HG03342 (cell line): ENCODE measurements around the gene ATP6V0C.
"Not testable (repeated sequence)": the region's sequence is repeated elsewhere in the genome, so short reads cannot be mapped to it uniquely, and the experiment has no call there.

Experiments
- ATAC-seq: cut with Tn5 transposase; IDR thresholded peaks from one replicate; pipeline ENCODE4 v1.9.1; 2021; ENCODE audit warnings: mild to moderate bottlenecking, moderate library complexity; ENCODE audit not compliant: unreplicated experiment

The ATP6V0C gene

DNA sequence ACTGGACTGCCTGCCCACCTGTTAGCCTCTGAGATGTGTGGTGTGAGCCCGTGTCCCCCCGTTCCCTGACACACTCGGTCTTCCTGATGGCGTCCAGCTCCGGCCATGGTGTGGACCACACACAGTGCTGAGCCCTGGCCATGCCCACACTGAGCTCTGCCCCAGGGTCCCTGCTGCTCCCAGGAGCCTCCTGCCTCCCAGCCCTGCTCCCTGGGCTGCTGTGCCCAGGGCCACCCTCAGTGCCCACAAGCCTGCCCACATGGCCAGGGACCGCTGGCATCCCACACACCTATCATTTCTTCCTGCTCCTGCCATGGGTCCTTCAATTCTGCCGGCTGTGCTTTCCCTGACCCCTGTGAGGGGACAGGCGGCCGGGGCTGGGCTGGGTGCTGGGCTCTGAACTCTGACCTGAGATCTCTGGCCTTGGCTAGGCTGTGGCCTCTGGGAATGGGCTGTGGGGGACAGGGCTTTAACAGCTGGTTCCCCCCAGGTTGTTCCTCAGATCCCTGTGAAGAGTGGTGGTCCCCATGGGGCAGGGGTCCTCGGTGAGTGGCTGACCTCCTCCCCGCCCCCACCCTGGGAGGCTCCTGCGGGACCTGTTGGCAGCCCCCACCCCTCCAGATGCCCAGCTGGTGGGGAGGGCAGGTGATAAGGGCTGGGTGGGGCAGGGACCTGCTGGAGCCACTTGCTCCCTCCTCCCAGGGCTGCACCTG, 13.5 kb downstream of the ATP6V0C start:
- no peak for ATAC-seq

DNA sequence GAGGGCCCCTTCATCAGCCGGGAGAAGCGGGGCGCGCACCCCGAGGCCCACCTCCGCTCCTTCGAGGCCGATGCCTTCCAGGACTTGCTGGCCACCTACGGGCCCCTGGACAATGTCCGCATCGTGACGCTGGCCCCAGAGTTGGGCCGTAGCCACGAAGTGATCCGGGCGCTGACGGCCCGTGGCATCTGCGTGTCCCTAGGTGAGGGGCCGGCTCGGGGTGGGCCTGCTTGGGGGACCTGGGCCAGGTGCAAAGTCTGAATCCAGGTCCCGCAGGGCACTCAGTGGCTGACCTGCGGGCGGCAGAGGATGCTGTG, 14.0 kb downstream of the ATP6V0C start:
- ATAC-seq, result no peak

GRCh38 chr16:2528161-2529060, 14.7 kb downstream of the ATP6V0C start:
- no peak for ATAC-seq

DNA sequence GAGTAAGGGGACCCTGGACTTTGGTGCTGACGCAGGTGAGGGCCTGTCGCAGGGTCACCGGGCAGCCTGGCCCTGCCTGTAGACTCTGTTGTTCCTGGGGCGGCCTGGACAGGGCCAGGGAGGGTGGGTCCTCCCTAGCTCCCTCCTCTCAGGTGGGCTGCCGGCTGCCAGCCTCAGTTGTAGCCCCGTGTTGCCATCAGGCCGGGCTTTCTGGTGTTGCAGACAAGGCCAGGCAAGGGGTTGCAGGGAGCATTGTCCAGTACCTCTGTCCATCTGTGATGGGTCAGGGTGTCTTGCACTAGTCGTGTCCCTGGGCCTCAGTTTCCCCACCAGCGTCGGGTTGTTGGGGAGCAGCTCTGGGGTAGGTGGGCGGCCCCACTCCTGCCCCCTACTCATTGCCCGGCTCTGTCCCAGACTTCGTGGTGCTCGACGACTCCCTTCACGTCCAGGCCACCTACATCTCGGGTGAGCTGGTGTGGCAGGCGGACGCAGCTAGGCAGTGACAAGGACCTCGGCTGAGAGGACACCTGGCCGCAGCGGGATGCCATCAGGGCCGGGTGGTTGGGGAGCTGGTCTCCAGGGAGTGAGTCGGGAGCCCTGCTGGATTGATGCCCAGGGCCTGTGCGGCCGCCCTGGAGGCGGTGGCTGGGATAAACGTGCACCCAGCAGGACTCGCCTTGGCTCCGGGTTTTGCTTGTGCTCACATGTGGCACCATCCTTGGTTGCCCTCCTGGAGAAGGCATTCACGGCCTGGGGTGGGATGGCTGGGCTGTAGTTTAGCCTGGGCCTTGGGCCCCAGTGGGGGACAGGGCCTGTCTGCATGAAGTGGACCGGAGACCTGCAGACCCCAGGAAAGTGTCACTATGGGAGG, 15.5 kb downstream of the ATP6V0C start:
- ATAC-seq, result no peak

DNA sequence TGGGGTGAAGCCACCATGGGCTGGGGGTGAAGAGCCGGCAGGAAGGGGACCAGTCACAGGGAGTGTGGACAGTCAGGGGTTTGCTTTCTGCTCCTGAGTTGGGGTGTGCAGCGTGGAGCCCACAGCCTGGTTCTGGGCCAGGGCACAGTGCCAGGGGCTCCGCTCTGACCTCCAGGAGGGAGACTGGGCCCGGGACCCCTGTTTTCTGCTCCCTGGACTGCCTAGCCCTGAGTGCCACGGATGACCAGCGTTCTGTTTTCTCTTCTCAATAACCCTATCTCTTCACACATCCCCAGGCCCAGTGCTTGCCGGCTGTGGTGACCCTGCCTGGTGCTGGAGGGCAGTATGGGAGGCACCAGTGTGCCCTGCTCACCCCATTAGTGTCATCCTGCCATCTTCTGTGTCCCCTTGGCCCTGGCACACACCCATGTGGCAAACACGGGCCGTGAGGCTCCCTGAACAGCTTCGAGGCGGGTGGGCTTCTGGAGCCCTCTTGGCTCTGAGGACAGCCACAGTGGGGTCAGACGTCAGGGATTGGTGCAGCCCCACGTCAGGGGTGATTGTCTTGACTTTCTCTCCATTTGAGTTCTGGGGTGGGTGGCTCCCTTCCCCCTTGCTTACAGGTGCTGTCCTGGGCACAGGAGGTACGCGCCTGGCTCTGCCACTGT, 16.3 kb downstream of the ATP6V0C start:
- ATAC-seq, result no peak

DNA sequence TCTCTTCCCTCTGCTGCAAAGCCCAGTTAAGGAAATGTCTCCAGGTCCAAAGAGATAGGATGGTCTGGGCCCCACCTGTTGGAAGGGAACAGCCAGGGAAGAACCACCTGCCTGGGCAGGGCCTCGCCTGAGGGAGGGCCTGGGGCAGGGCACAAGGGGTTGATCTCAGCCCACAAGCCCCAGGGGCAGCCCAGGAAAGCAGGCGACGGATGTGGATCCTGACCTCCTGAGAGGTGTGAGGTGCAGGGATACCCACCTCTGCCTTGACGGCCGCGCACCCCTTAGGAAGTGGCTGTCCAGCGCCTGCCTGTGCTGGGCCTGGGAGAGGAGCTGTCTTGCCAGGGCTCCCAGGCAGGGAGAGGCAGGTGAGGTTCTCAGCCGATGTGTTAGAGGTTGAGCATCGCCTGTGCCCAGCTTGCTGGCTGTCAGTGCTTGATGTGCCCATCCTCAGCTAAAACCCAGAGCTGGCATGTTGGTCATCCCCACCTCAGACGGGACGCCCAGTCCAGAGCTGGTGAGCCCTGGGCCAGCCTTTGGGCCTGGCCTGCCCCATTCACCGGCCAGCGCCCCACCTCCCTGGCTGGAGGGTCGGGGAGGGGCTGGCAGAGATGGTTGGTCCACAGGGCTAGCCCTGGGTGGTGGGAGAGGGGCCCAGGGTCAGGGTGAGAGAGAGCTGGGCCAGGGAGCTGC, 17.0 kb downstream of the ATP6V0C start:
- no peak for ATAC-seq

DNA sequence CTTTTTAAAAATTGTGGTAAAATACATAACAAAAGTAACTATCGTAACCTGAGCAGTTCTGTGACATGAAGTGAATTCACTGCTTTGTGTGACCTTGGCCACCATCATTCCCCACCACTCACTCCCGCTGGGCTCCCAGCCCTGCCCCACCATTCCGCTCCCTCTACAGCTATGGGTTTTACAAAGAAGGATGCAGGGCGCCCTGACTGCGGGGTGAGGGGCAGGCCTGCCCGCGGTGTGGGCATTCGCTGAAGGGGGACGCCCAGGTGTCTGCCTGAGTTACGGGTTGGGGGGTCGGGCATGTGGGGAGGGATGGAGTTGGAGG, 17.6 kb downstream of the ATP6V0C start, which contains the start of gene CEMP1:
CEMP1 (minus strand) TSS at position 38 of the 325 bp plus-strand sequence. CDS start 335 bp downstream, outside the sequence.
- no peak for ATAC-seq

- peak; percentile 79 for ATAC-seq
Measured at GRCh38 chr16:2531696-2532493, 18.1 kb downstream of the ATP6V0C start.

GRCh38 chr16:2532494-2533141, 18.9 kb downstream of the ATP6V0C start:
- ATAC-seq, result no peak

DNA sequence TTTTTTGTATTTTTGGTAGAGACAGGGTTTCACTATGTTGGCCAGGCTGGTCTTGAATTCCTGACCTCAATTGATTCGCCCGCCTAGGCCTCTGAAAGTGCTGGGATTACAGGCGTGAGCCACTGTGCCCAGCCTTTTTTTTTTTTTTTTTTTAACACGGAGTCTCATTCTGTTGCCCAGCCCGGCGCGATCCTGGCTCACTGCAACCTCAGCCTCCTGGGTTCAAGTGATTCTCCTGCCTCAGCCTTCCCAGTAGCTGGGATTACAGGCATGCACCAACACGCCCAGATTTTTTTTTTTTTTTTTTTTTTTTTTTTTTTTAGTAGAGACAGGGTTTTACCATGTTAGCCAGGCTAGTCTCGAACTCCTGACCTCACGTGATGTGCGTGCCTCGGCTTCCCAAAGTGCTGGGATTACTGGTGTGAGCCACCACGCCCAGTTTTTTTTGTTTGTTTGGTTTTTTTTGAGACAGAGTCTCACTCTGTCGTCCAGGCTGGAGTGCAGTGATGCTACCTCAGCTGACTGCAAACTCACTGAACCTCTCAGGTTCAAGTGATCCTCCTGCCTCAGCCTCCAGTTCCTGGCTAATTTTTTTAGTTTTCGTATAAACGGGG, 19.5 kb downstream of the ATP6V0C start:
- ATAC-seq, result not testable (repeated sequence)

DNA sequence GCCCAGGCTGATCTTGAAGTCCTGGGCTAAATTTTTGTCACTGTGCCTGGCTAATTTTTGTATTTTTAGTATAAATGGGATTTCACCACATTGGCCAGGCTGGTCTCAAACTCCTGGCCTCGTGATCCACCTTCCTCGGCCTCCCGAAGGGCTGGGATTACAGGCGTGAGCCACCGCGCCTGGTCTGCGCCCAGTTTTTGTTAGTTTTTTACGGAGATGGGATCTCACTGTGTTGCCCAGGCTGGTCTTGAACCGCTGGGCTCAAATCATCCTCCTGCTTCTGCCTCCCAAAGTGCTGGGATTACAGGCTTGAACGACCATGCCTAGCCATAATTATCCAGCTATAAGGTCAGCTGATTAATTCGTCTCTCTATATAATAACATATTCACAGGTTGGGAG, 20.2 kb downstream of the ATP6V0C start:
- ATAC-seq, result no peak

- not testable (repeated sequence) for ATAC-seq
Measured at GRCh38 chr16:2534335-2534734, 20.6 kb downstream of the ATP6V0C start.

GRCh38 chr16:2535625-2536013, 21.9 kb downstream of the ATP6V0C start:
- ATAC-seq, result no peak

DNA sequence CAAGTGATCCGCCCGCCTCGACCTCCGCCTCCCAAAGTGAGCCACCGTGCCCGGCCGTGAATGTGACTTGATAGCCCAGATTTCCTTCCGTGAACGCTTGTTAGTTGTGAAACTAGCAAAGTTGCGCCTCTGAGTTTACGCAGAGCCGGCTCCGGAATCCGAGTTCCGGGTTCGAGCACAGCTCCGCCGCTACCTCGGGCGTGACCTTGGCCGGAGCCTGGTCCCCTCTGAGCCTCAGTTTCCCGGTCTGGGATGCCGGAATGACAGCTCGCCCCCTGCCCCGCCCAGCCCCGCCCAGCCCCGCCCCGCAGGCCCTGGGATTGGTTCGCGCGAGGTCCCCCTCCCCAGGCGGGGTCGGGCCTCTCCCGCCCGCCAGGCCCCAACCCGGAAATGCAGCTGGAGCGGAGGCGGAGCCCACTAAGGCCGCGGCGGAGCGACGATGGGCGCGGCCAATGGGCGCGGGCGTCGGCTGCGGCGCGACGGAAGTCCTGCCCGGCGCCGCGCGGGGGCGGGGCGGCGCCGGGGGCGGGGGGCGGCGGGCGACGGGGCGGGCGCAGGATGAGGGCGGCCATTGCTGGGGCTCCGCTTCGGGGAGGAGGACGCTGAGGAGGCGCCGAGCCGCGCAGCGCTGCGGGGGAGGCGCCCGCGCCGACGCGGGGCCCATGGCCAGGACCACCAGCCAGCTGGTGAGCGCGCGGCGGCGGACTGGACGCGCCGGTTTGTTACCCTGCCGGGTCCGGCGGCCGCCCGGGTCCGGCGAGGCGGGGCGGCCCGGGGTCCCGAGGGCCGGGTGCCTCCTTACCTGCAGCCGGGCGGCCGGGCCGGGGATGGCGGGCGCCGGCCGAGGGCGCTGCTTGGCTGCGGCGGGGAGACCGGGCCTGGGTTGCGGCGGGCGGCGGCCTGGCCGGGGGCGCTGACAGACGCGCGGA, 24.0 kb downstream of the ATP6V0C start, which contains the start of gene PDPK1:
PDPK1 (plus strand) TSS at position 571 of the 929 bp plus-strand sequence; CDS start at position 663, 92 bp downstream.
- peak; percentile 74 for ATAC-seq

DNA sequence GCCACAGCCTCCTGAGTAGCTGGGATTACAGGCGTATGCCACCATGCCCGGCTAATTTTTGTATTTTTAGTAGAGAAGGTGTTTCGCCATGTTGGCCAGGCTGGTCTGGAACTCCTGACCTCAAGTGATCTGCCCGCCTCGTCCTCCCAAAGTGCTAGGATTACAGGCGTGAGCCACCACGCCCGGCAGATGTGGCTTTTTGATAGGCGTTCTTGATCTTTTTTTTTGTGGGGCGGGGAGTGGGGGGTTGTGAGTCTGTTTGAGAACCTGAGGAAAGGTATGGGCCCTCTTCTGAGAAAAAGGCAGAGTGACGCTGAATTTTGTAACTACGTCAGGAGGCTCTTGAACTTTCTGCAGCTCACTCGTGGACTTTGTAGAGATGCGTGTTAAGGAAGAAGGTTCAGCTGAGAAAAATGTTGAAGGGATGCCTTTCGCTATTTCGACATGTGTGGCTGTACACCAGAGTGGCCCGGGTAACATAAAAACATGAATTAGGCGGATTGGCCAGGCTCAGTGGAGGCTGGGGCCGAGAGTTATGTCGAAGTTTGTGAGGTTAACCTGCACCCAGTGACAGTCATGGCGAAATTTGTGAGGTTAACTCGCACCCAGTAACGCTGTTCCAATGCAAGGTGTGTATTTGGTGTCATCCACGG, 25.6 kb downstream of the ATP6V0C start:
- not testable (repeated sequence) for ATAC-seq

DNA sequence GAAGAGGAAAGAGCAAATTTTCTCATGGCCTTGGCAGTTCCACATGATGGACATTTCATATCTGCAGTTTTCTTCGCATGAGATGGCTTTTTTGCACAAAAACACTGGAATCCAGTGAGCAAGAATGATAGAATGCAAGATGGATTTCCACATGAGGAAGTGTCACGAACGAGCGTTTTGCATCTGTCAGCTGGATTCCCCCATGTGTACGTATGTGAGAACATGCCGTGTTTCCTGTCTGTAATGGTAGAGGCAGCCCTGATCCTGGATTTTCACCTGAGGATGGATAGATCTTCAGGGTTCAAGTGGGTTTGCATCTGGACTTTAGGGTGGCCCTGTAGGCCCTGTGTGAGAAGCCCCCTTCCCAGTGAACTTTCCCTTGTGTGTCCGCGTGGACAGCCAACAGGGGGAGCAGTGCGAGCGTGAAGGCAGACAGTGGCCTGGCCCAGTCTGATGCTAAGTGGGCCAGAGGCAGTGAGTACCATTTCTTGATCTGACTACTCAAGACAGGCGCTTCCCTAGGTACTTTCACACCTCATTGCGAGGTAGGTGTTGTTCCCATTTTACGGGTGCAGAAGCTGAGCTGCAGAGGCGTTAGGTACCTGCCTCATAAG, 26.2 kb downstream of the ATP6V0C start:
- not testable (repeated sequence) for ATAC-seq
